ENCODE data around the gene ANXA8L1.
"Not testable (repeated sequence)": the region's sequence is repeated elsewhere in the genome, so short reads cannot be mapped to it uniquely, and the experiment has no call there.

DNA sequence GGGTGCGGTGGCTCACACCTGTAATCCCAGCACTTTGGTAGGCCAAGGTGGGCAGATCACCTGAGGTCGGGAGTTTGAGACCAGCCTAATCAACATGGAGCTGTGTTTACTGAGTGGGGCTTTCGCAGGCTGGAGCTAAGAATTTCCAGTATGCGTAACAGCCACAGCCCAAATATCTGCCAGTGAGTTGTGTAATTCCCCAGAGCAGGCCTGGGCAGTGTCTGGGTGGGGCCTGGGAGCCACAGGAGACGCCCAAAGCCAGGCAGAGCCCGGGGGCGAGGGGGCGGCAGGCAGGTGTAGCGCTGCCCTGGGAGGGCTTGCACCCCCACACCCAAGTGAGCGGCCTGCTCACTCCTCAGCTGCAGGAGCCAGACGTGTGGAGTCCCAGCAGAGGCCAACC, at the start of gene ANXA8L1:
- TF ChIP-seq CTCF, POLR2A (IDR thresholded peaks at IDR 0.05): not testable (repeated sequence)

All from thyroid gland (tissue), 4 donors.